ENCODE measurements around the gene PCBP3.

Gene PCBP3

GRCh38 chr21:45855248-45855811 lies 211.8 kb downstream of the PCBP3 start:
- no peak for DNase-seq (ENCODE audit: extremely low read depth in 1 of 2, low read depth in 1 of 2)

- DNase-seq (ENCODE audit: extremely low read depth in 1 of 2, low read depth in 1 of 2): no peak
Measured at GRCh38 chr21:45856442-45856841, 212.9 kb downstream of the PCBP3 start.

GRCh38 chr21:45856906-45857305 lies 213.4 kb downstream of the PCBP3 start:
- DNase-seq (ENCODE audit: extremely low read depth in 1 of 2, low read depth in 1 of 2): no peak

- no peak for DNase-seq (ENCODE audit: extremely low read depth in 1 of 2, low read depth in 1 of 2)
Measured at GRCh38 chr21:45857761-45858160, 214.2 kb downstream of the PCBP3 start.

- no peak for DNase-seq (ENCODE audit: extremely low read depth in 1 of 2, low read depth in 1 of 2)
Measured at GRCh38 chr21:45858180-45858579, 214.7 kb downstream of the PCBP3 start.

GRCh38 chr21:45859041-45859761 lies 215.7 kb downstream of the PCBP3 start:
- DNase-seq (ENCODE audit: extremely low read depth in 1 of 2, low read depth in 1 of 2): no peak

GRCh38 chr21:45859762-45860357 lies 216.3 kb downstream of the PCBP3 start:
- no peak for DNase-seq (ENCODE audit: extremely low read depth in 1 of 2, low read depth in 1 of 2)

GRCh38 chr21:45860493-45861155 lies 217.1 kb downstream of the PCBP3 start:
- no peak for DNase-seq (ENCODE audit: extremely low read depth in 1 of 2, low read depth in 1 of 2)

- DNase-seq (ENCODE audit: extremely low read depth in 1 of 2, low read depth in 1 of 2): no peak
Measured at GRCh38 chr21:45861156-45861870, 217.8 kb downstream of the PCBP3 start.

GRCh38 chr21:45862543-45863207 lies 219.2 kb downstream of the PCBP3 start:
- DNase-seq (ENCODE audit: extremely low read depth in 1 of 2, low read depth in 1 of 2): no peak

GRCh38 chr21:45863267-45863666 lies 219.7 kb downstream of the PCBP3 start:
- DNase-seq (ENCODE audit: extremely low read depth in 1 of 2, low read depth in 1 of 2): no peak

GRCh38 chr21:45863751-45864150 lies 220.2 kb downstream of the PCBP3 start:
- DNase-seq (ENCODE audit: extremely low read depth in 1 of 2, low read depth in 1 of 2): no peak

- DNase-seq (ENCODE audit: extremely low read depth in 1 of 2, low read depth in 1 of 2): no peak
Measured at GRCh38 chr21:45864436-45864835, 220.9 kb downstream of the PCBP3 start.

GRCh38 chr21:45865106-45865835 lies 221.7 kb downstream of the PCBP3 start:
- no peak for DNase-seq (ENCODE audit: extremely low read depth in 1 of 2, low read depth in 1 of 2)

GRCh38 chr21:45866551-45866950 lies 223.0 kb downstream of the PCBP3 start:
- DNase-seq (ENCODE audit: extremely low read depth in 1 of 2, low read depth in 1 of 2): no peak

- DNase-seq (ENCODE audit: extremely low read depth in 1 of 2, low read depth in 1 of 2): no peak
Measured at GRCh38 chr21:45867041-45867666, 223.6 kb downstream of the PCBP3 start.

- DNase-seq (ENCODE audit: extremely low read depth in 1 of 2, low read depth in 1 of 2): no peak
Measured at GRCh38 chr21:45867671-45868081, 224.2 kb downstream of the PCBP3 start.

- no peak for DNase-seq (ENCODE audit: extremely low read depth in 1 of 2, low read depth in 1 of 2)
Measured at GRCh38 chr21:45868086-45868485, 224.6 kb downstream of the PCBP3 start.

- DNase-seq (ENCODE audit: extremely low read depth in 1 of 2, low read depth in 1 of 2): no peak
Measured at GRCh38 chr21:45868488-45868887, 225.0 kb downstream of the PCBP3 start.
